Vagina (tissue), 2 donors: ENCODE measurements around the gene HNMT.

Source experiments
- POLR2A ChIP-seq, 2 donors: fragments of 450-650 bp; IDR thresholded peaks; one replicate each; pipeline ENCODE4 v1.6.1; 2017; ENCODE audit warnings: antibody characterized with exemption in 2 of 2, mild to moderate bottlenecking in 2 of 2, moderate library complexity in 2 of 2
- TF ChIP-seq, protein P1 (sequence below), 3 experiments: fragments of 450-650 bp in 2 of 3; fragments of 200-600 bp in 1 of 3; sonication (generic) in 1 of 3; IDR thresholded peaks; one replicate each; pipeline ENCODE4 v1.5.1; 2017 to 2019; ENCODE audit warnings: antibody characterized with exemption in 3 of 3, mild to moderate bottlenecking in 2 of 3, moderate library complexity in 2 of 3

DNA sequence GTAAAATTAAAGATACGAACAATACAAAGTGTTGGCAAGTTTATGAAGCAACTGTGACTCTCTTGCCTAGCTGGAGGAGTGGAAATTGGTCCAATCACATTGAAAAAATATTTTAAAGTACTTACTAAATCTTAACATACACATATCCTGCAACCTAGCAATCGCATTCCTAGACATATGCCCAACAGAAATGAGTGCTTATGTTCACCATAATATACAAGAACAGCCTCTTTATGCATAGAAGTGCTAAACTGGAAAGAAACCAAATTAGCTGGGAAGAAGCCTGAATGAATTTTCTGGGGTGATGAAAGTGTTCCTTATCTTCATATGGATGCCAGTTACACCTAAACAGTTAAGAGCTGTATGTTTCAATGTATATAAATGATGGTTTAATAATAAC is 98.9 kb downstream of the HNMT start:
- TF ChIP-seq, protein P1, sequence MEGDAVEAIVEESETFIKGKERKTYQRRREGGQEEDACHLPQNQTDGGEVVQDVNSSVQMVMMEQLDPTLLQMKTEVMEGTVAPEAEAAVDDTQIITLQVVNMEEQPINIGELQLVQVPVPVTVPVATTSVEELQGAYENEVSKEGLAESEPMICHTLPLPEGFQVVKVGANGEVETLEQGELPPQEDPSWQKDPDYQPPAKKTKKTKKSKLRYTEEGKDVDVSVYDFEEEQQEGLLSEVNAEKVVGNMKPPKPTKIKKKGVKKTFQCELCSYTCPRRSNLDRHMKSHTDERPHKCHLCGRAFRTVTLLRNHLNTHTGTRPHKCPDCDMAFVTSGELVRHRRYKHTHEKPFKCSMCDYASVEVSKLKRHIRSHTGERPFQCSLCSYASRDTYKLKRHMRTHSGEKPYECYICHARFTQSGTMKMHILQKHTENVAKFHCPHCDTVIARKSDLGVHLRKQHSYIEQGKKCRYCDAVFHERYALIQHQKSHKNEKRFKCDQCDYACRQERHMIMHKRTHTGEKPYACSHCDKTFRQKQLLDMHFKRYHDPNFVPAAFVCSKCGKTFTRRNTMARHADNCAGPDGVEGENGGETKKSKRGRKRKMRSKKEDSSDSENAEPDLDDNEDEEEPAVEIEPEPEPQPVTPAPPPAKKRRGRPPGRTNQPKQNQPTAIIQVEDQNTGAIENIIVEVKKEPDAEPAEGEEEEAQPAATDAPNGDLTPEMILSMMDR (IDR thresholded peaks at IDR 0.05), result no peak
- no peak for TF ChIP-seq POLR2A (IDR thresholded peaks at IDR 0.05)
